Subcutaneous abdominal adipose tissue (tissue), 5 donors: ENCODE results near the gene ATP2A3.

Source experiments
- H3K27ac ChIP-seq: one replicate; pipeline ENCODE4 v1.7.0; 2013; ENCODE audit warnings: low read depth, mild to moderate bottlenecking, inconsistent platforms, low read length, moderate library complexity
- H3K27me3 ChIP-seq, 5 donors: one replicate each; pipeline ENCODE4 v1.7.0; 2013; ENCODE audit warnings: low read length in 5 of 5, inconsistent platforms in 1 of 5; ENCODE audit not compliant: control insufficient read depth in 5 of 5, insufficient read depth in 4 of 5
- H3K36me3 ChIP-seq, 5 donors: one replicate each; pipeline ENCODE4 v1.7.0; 2013; ENCODE audit warnings: low read length in 5 of 5; ENCODE audit not compliant: control insufficient read depth in 5 of 5, insufficient read depth in 5 of 5
- H3K4me1 ChIP-seq, 5 donors: one replicate each; pipeline ENCODE4 v1.7.0; 2013; ENCODE audit warnings: low read length in 5 of 5, mild to moderate bottlenecking in 3 of 5, moderate library complexity in 1 of 5; ENCODE audit not compliant: control insufficient read depth in 5 of 5, insufficient read depth in 5 of 5
- H3K4me3 ChIP-seq, 5 donors: one replicate each; pipeline ENCODE4 v1.7.0; 2013; ENCODE audit warnings: low read length in 5 of 5, low read depth in 1 of 5
- H3K9ac ChIP-seq, 5 donors: one replicate each; pipeline ENCODE4 v1.7.0; 2013; ENCODE audit warnings: low read length in 5 of 5, mild to moderate bottlenecking in 4 of 5, moderate library complexity in 3 of 5
- H3K9me3 ChIP-seq, 5 donors: one replicate each; pipeline ENCODE4 v1.7.0; 2013; ENCODE audit warnings: low read length in 5 of 5; ENCODE audit not compliant: control insufficient read depth in 5 of 5
- donor health status: healthy.
- donor health status: healthy.
- donor health status: healthy.
- donor health status: healthy.
- donor health status: healthy.

ATP2A3 gene

GRCh38 chr17:3890082-3890877 is 74.0 kb downstream of the ATP2A3 start:
- Histone ChIP-seq H3K4me1 (peaks cover 7 to 91% (median 89%) of the 10 kb centered on the region in 5 donors), H3K9ac (peak overlapping the region in 1 of 5 donors; percentile 20), H3K4me3 (no peak overlapping the region), H3K27me3 (peaks cover 0 to 15% (median 4%) of the 10 kb centered on the region in 5 donors), H3K9me3 (no peaks in the 10 kb centered on the region), H3K36me3 (peaks cover 0 to 2% (median 0%) of the 10 kb centered on the region in 5 donors), H3K27ac (peak overlapping the region; percentile 54)

DNA sequence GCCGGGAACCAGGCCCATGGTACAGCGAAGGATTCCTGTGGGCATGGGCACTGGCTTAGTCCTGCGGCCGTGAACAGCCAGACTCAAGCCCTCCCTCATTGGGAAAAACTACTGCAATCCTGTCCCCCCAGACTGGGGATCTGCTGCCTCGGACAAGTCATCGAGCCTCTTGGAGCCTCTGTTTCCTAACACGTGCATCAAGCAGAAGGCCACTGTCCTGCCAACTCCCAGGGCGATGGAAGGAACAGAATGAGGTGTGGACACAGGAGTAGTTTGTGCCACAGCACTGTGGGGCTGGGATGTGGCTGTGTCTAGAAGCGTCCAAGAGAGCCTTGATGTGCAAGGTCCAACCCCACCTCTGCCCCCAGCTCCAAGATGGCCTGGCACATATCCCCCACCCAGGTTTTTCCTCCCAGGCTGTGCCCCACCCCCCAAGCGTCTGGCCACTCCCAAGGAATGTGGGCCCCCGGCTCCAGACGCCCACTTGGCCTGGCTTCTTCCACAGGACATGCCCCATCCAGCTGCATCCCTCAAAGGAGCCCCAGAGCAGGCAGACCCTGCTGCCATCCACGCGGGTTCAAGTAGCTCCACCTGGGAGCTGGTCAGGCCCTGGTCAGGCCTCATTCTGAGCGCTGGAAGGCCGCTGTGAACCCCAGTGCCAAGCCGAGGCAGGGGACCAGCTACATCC is 74.8 kb downstream of the ATP2A3 start:
- peaks cover 0 to 15% (median 4%) of the 10 kb centered on the region in 5 donors for H3K27me3 ChIP-seq
- H3K4me3 ChIP-seq, result no peak overlapping the region
- H3K4me1 ChIP-seq, result peaks cover 7 to 89% (median 83%) of the 10 kb centered on the region in 5 donors
- H3K27ac ChIP-seq, result peak overlapping the region; percentile 54
- H3K9me3 ChIP-seq, result no peaks in the 10 kb centered on the region
- H3K36me3 ChIP-seq, result peaks cover 0 to 10% (median 4%) of the 10 kb centered on the region in 5 donors
- H3K9ac ChIP-seq, result peak overlapping the region in 1 of 5 donors; percentile 20

GRCh38 chr17:3888343-3889171 is 75.7 kb downstream of the ATP2A3 start:
- H3K4me3 ChIP-seq, result no peak overlapping the region
- H3K36me3 ChIP-seq, result peaks cover 0 to 19% (median 13%) of the 10 kb centered on the region in 5 donors
- H3K27ac ChIP-seq, result no peak overlapping the region
- peaks cover 0 to 15% (median 4%) of the 10 kb centered on the region in 5 donors for H3K27me3 ChIP-seq
- no peaks in the 10 kb centered on the region for H3K9me3 ChIP-seq
- peaks cover 3 to 80% (median 74%) of the 10 kb centered on the region in 5 donors for H3K4me1 ChIP-seq
- H3K9ac ChIP-seq, result peak overlapping the region in 2 of 5 donors; percentile 3 to 41

GRCh38 chr17:3887804-3888203 is 76.4 kb downstream of the ATP2A3 start:
- H3K4me3 ChIP-seq, result peak overlapping the region in 1 of 5 donors; percentile 23
- H3K4me1 ChIP-seq, result peaks cover 1 to 77% (median 68%) of the 10 kb centered on the region in 5 donors
- peaks cover 0 to 15% (median 4%) of the 10 kb centered on the region in 5 donors for H3K27me3 ChIP-seq

DNA sequence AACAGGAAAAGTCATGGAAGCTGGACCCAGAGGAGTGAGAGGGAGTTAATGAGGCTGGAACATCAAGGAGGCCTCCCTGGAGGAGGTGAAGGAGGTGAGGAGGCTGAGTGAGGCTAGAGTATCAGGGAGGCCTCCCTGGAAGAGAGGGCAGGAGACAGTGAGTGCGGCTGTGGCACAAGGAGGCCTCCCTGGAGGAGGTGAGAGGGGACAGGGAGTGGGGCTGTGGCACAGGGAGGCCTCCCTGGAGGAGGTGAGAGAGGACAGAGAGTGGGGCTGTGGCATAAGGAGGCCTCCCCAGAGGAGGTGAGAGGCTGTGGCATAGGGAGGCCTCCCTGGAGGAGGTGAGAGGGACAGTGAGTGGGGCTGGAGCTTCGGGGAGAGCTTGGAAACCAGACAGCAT is 76.8 kb downstream of the ATP2A3 start:
- Histone ChIP-seq H3K36me3 (peaks cover 0 to 27% (median 19%) of the 10 kb centered on the region in 5 donors), H3K9me3 (no peaks in the 10 kb centered on the region), H3K27me3 (peaks cover 0 to 15% (median 4%) of the 10 kb centered on the region in 5 donors), H3K4me1 (peaks cover 1 to 74% (median 65%) of the 10 kb centered on the region in 5 donors), H3K9ac (peak overlapping the region in 2 of 5 donors; percentile 3 to 41), H3K27ac (no peak overlapping the region), H3K4me3 (peak overlapping the region in 1 of 5 donors; percentile 28)

More at GRCh38 chr17:3887804-3888203, 76.4 kb downstream of the ATP2A3 start:
- H3K27ac ChIP-seq, result no peak overlapping the region
- peak overlapping the region in 2 of 5 donors; percentile 3 to 41 for H3K9ac ChIP-seq
- peaks cover 0 to 27% (median 18%) of the 10 kb centered on the region in 5 donors for H3K36me3 ChIP-seq
- no peaks in the 10 kb centered on the region for H3K9me3 ChIP-seq

DNA sequence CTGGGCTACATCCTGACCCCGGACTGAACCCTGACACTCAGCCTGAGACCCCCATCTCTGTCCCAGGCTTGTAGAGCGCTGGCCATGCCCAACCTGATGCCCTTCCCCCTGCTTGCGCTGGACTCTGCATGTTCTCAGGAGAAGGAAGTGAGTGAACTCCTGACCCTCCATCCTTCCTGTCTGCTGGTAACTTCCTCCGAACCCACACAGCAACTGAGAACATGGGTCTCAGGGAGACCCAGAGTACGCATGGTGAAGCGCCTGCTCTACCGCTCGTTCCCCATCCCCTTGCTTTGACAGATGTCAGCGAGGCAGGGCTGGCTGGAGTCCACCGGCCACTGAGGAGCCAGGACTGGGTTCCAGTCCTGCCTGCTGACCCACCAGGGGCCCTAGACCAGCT is 77.5 kb downstream of the ATP2A3 start:
- Histone ChIP-seq H3K27me3 (peaks cover 0 to 15% (median 4%) of the 10 kb centered on the region in 5 donors), H3K9ac (peak overlapping the region in 2 of 5 donors; percentile 38 to 41), H3K27ac (no peak overlapping the region), H3K9me3 (no peaks in the 10 kb centered on the region), H3K4me3 (peak overlapping the region in 2 of 5 donors; percentile 1 to 28), H3K4me1 (peaks cover 1 to 69% (median 60%) of the 10 kb centered on the region in 5 donors), H3K36me3 (peaks cover 0 to 30% (median 23%) of the 10 kb centered on the region in 5 donors)

DNA sequence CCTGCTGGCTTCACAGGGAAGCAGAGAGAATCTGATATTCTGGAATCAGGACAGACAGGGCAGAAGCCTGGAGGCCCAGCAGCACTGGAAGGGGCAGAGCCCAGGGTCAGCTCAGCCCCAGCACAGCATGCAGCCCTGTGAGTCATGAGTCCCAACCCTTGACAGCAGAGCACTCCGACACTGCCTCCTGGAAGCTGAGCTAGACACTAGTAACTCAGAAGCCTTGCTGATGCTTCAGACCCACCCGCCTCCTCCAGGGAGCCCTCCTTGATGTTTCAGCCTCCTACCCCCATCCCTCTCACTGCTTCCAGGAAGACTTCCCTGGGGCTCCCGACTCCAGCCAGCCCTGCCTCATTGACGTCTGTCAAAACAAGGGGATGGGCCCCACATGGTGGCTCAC is 78.3 kb downstream of the ATP2A3 start:
- no peak overlapping the region for H3K4me3 ChIP-seq
- peak overlapping the region in 1 of 5 donors; percentile 12 for H3K9ac ChIP-seq
- peaks cover 0 to 30% (median 26%) of the 10 kb centered on the region in 5 donors for H3K36me3 ChIP-seq
- no peaks in the 10 kb centered on the region for H3K9me3 ChIP-seq
- H3K27ac ChIP-seq, result no peak overlapping the region
- peaks cover 1 to 61% (median 53%) of the 10 kb centered on the region in 5 donors for H3K4me1 ChIP-seq
- H3K27me3 ChIP-seq, result peaks cover 0 to 15% (median 4%) of the 10 kb centered on the region in 5 donors

- peaks cover 0 to 30% (median 27%) of the 10 kb centered on the region in 5 donors for H3K36me3 ChIP-seq
- H3K9me3 ChIP-seq, result no peaks in the 10 kb centered on the region
- H3K9ac ChIP-seq, result no peak overlapping the region
- H3K4me1 ChIP-seq, result peaks cover 1 to 54% (median 46%) of the 10 kb centered on the region in 5 donors
- H3K4me3 ChIP-seq, result no peak overlapping the region
- H3K27ac ChIP-seq, result no peak overlapping the region
- H3K27me3 ChIP-seq, result peaks cover 0 to 15% (median 3%) of the 10 kb centered on the region in 5 donors
Measured at GRCh38 chr17:3885271-3885670, 79.0 kb downstream of the ATP2A3 start.

- Histone ChIP-seq H3K4me3 (no peak overlapping the region), H3K9me3 (no peaks in the 10 kb centered on the region), H3K27me3 (peaks cover 0 to 13% (median 1%) of the 10 kb centered on the region in 5 donors), H3K4me1 (peaks cover 1 to 43% (median 38%) of the 10 kb centered on the region in 5 donors), H3K9ac (no peak overlapping the region), H3K27ac (no peak overlapping the region), H3K36me3 (peaks cover 0 to 30% (median 29%) of the 10 kb centered on the region in 5 donors)
Measured at GRCh38 chr17:3884188-3884587, 80.0 kb downstream of the ATP2A3 start.
